Stimulated activated CD8-positive, alpha-beta memory T cell treated with anti-CD3 and anti-CD28 coated beads, Interleukin-7, amount 100 ng/mL, for 1 hour (primary cell): ENCODE results near the gene KRTAP9-9.
"Not testable (repeated sequence)": the region's sequence is repeated elsewhere in the genome, so short reads cannot be mapped to it uniquely, and the experiment has no call there.

Source experiments
- DNase-seq, 2 donors: peaks; one replicate each; pipeline ENCODE4 v3.0.0-alpha.2; 2020; ENCODE audit warnings: low read depth in 2 of 2

The KRTAP9-9 gene

DNA sequence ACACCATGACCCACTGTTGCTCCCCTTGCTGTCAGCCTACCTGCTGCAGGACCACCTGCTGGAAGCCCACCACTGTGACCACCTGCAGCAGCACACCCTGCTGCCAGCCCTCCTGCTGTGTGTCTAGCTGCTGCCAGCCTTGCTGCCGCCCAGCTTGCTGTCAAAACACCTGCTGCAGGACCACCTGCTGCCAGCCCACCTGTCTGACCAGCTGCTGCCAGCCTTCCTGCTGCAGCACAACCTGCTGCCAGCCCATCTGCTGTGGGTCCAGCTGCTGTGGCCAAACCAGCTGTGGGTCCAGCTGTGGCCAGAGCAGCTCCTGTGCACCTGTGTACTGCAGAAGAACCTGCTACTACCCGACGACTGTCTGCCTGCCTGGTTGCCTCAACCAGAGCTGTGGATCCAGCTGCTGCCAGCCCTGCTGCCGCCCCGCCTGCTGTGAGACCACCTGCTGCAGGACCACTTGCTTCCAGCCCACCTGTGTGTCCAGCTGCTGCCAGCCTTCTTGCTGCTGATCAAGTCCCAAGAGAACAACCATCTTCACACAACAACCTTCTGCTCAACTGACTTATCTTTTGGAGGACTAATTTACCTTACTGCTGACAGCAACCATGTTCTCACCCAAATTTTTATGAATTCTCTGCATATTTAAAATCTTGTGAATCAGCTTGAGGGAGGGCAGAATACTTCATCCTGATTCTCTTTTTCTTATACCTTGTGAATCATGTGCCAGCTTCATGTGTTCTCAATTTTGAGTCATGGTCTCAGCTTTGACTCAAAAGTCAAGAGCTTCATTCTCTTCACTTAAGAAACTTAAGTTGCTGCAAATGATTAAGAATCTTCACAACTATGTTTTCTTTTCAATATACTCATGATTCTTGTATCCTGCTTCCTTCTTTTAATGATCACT lies at the start of gene KRTAP9-9:
KRTAP9-9 (plus strand) TSS at position 4 of the 910 bp plus-strand sequence.
- not testable (repeated sequence) for DNase-seq

DNA sequence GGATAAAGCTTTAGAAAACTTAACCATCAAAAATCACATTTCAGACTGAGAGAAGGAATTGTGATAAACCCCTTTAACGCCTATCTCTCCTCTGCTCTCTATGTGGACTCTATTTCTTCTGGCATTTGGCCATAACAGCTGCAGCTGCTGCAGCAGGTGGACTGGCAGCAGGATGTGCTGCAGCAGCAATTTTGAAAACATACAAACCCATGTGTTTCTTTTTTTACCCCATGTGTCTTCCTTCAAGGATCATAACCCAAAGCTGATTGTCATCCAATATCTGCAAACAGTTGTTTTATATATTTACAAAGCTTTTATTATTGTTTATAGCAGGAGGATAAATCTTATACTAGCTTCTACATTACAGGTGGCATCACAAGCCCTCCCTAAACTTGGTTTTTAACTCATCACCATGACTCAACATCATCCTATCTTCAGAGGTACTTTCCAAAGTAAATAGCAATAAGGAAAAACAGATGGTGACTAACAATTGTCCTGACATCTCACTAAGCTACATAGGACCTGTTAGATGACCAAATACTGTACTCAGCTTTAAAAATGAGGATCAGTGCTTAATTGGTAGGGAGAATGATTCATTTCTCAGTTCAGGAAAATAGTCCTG lies 43.2 kb upstream of the KRTAP9-9 start:
- DNase-seq: no peak

DNA sequence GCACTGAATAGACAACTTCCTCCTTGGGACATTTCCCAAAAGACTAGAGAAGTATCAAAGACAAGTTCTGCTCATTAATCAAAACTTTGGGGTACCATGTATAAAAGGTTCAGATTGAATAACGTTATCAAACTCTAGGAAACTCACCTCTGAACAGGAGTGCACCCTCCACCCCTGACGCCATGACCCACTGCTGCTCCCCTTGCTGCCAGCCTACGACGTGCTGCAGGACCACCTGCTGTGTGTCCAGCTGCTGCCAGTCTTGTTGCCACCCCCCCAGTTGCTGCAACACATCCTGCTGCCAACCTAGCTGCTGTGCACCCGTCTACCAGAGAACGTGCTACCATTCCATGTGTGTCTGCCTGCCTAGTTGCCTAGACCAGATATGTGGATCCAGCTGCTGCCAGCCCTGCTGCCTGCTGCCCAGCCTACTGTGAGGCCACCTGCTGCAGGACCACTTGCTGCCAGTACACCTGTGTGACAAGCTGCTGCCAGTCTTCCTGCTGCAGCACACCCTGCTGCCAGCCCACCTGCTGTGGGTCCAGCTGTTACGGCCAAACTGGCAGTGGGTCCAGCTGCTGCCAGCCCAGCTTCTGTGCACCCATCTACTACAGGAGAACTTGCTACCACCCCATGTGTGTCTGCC lies 42.5 kb upstream of the KRTAP9-9 start:
- DNase-seq: no peak

DNA sequence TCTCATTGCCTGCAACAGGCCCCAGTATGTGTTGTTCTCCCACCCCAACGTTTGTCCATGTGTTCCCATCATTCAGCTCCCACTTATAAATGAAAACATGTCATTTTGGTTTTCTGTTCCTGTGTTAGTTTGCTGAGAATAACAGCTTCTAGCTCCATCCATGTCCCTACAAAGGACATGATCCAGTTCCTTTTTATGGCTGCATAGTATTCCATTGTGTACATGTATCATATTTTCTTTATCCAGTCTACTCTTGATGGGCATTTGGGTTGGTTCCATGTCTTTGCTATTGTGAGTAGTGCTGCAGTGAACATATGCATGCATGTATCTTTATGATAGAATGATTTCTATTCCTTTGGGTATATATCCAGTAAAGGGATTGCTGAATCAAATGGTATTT lies 39.5 kb upstream of the KRTAP9-9 start:
- no peak for DNase-seq

DNA sequence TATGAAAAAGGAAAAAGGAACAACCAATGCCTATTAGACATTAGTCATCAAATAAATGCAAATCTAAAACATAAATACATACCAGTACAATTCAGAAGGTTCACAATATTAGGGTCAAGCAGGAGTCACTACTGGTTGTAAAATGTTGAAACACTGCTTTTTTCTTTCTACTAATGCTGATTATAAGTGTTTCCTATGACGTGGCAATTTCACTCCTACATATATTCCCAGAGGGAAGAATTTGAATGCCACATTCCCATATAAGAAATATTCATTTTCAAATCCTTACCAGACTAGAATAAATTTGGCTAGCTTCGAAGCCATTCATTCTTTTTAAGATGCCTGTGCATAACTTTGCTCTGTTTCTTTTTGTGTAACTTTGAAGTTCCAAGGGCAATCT lies 31.4 kb upstream of the KRTAP9-9 start:
- no peak for DNase-seq

DNA sequence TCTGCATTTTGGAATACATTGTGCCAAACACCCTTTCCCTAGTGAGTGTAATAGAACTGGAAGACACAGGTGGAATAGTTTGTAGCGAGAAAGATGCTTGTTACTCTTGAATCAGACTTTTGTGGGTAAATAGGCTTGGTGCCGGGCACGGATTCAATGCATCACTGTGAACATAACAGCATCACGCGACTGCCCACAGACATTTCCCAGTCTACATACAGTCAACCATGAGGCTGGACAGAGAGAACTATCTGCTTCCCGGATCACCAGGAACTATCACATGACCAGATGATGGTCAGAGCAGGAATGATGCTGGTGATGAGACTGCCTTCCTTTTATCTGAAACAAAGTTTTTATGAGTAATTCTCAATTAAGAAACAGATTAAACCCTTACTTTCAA lies 29.1 kb upstream of the KRTAP9-9 start:
- DNase-seq: no peak

DNA sequence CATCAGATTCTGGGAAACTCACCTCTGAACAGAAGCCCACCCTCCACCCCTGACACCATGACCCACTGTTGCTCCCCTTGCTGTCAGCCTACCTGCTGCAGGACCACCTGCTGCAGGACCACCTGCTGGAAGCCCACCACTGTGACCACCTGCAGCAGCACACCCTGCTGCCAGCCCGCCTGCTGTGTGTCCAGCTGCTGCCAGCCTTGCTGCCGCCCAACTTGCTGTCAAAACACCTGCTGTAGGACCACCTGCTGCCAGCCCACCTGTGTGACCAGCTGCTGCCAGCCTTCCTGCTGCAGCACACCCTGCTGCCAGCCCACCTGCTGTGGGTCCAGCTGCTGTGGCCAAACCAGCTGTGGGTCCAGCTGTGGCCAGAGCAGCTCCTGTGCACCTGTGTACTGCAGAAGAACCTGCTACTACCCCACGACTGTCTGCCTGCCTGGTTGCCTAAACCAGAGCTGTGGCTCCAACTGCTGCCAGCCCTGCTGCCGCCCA lies 28.5 kb upstream of the KRTAP9-9 start, which contains the start of gene KRTAP9-2:
KRTAP9-2 (plus strand) TSS at position 51 of the 498 bp plus-strand sequence; CDS start at position 58, 7 bp downstream.
- not testable (repeated sequence) for DNase-seq

DNA sequence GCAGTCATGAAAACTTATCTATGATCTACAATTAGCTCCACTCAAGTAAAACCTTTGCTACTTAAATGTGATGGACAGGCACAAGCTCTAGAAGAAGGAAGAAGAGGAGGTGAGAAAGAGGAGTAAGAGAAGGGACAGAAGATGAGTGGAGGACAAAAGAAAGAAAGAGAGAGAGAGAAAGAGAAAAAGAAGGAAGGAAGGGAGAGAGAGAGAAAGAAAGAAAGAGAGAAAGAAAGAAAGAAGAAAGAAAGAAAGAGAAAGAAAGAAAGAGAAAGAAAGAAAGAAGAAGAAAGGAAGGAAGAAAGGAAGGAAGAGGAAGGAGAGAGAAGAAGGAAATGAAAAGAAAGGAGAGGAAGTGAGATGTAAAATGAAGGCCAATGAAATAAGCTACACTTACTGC lies 25.1 kb upstream of the KRTAP9-9 start:
- no peak for DNase-seq

DNA sequence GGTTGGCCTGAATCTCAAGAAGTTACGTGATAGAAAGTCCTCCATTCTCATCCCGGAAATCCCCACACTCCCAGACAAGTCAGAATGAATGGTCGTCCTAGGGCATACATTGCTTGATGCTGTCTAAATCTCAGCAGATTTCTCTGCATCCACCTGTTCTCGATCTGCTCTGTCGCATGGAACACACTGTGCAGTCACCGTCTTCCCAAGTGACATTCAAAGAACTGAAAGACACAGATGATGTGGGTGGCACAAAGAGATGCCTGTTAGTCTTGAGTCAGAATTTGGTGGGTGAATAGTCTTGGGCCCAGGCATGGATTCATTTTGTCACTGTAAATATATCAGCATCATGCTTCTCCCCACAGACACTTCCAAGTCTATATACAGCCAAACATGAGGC lies 23.5 kb upstream of the KRTAP9-9 start:
- DNase-seq: no peak

DNA sequence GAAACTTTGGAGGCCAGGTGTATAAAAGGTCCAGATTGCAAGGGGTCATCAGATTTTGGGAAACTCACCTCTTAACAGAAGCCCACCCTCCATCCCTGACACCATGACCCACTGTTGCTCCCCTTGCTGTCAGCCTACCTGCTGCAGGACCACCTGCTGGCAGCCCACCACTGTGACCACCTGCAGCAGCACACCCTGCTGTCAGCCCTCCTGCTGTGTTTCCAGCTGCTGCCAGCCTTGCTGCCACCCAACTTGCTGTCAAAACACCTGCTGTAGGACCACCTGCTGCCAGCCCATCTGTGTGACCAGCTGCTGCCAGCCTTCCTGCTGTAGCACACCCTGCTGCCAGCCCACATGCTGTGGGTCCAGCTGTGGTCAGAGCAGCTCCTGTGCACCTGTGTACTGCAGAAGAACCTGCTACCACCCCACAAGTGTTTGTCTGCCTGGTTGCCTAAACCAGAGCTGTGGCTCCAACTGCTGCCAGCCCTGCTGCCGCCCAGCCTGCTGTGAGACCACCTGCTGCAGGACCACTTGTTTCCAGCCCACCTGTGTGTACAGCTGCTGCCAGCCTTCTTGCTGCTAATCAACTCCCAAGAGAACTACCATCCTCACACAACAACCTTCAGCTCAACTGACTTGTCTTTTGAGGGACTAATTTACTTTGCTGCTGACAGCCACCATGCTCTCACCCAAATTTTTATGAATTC lies 22.6 kb upstream of the KRTAP9-9 start, which contains the start of gene KRTAP9-3:
KRTAP9-3 (plus strand) TSS at position 51 of the 707 bp plus-strand sequence; CDS start at position 104, 53 bp downstream.
- not testable (repeated sequence) for DNase-seq

DNA sequence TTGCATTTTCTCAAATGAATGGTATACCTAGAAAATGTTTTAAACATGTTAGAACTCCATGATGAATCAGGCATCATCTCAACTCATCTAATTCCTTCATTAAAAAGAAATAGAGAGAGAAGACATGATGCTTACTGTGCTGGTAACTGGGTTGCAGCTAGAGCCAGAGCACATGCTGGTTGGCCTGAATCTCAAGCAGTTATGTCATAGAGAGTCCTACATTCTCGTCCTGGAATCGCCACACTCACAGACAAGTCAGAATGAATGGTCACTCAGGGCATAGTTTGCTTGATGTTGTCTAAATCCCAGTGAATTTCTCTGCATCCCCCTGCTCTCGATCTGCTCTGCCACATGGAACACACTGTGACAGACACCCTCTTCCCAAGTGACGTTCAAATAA lies 18.1 kb upstream of the KRTAP9-9 start:
- DNase-seq: not testable (repeated sequence)

DNA sequence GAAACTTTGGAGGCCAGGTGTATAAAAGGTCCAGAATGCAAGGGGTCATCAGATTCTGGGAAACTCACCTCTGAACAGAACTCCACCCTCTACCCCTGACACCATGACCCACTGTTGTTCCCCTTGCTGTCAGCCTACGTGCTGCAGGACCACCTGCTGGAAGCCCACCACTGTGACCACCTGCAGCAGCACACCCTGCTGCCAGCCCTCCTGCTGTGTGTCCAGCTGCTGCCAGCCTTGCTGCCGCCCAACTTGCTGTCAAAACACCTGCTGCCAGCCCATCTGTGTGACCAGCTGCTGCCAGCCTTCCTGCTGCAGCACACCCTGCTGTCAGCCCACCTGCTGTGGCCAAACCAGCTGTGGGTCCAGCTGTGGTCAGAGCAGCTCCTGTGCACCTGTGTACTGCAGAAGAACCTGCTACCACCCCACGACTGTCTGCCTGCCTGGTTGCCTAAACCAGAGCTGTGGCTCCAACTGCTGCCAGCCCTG lies 17.2 kb upstream of the KRTAP9-9 start, which contains the start of gene KRTAP9-8:
KRTAP9-8 (plus strand) TSS at position 51 of the 489 bp plus-strand sequence; CDS start at position 104, 53 bp downstream.
- not testable (repeated sequence) for DNase-seq

DNA sequence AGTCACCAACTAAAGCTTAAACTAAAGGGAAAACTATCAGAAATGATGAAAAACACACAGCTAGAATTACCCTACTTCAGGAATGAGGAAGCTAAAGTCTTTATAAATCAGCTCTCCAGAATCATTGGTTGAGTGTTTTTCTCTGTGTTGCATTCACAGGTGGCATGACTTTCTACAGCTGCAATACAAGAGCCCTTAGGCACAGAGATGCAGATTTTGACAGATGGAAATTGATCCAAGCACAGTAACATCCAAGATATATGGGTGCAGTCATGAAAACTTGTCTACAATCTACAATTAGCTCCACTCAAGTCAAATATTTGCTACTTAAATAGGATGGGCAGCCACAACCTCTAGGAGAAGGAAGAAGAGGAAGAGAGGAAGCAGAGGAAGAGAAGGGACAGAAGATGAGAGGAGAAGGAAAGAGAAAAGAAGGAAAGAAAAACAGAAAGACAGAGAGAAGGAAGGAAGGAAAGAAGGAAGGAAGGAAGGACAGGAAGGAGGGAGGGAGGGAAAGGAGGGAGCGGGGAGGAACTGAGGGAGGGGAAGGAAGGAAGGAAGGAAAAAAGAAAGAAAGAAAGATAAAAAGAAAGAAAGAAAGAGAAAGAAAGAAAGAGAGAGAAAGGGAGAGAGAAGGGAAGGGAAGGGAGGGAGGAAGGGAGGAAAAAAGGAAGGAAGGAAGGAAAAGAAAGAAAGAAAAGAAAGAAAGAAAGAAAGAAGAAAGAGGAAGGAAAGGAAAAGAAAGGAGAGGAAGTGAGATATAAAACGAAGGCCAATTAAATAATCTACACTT lies 8.0 kb upstream of the KRTAP9-9 start:
- DNase-seq: not testable (repeated sequence)

DNA sequence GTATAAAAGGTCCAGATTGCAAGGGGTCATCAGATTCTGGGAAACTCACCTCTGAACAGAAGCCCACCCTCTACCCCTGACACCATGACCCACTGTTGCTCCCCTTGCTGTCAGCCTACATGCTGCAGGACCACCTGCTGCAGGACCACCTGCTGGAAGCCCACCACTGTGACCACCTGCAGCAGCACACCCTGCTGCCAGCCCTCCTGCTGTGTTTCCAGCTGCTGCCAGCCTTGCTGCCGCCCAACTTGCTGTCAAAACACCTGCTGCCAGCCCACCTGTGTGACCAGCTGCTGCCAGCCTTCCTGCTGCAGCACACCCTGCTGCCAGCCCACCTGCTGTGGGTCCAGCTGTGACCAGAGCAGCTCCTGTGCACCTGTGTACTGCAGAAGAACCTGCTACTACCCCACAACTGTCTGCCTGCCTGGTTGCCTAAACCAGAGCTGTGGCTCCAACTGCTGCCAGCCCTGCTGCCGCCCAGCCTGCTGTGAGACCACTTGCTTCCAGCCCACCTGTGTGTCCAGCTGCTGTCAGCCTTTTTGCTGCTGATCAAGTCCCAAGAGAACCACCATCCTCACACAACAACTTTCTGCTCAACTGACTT lies 5.4 kb upstream of the KRTAP9-9 start, which contains the start of gene KRTAP9-4:
KRTAP9-4 (plus strand) TSS at position 51 of the 604 bp plus-strand sequence; CDS start at position 85, 34 bp downstream.
- DNase-seq: not testable (repeated sequence)

DNA sequence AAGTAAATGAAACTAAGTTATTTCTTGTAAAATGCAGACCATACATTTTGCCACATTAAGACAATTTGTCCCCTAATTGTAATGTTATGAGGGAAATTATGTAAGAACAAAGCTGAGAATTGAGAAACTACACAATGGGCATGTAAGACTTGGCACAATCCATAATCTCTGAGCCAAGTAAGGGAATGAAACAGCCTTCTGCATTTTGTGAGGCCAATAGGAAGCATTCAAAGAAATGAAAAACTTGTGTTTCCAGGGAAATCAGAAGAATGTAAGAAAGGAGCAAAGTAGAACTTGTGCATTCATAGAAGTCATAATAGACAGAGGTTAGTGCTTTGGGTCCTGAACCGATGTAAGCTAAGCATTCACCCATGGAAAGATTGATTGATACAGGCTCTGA lies 3.9 kb upstream of the KRTAP9-9 start:
- no peak for DNase-seq

DNA sequence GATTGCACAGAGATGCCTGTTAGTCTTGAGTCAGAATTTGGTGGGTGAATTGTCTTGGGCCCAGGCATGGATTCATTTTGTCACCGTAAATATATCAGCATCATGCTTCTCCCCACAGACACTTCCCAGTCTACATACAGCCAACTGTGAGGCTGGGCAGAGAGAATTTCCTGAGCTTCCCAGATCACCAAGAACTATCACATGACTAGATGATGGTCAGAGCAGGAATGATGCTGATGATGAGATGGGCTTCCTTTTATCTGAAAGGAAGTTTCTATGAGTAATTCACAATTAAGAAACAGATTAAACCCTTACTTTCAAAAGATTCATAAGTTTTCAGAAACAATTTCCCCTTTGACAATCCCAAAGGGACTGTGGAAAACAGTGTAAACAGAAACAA lies 323 bp upstream of the KRTAP9-9 start:
- DNase-seq: no peak

DNA sequence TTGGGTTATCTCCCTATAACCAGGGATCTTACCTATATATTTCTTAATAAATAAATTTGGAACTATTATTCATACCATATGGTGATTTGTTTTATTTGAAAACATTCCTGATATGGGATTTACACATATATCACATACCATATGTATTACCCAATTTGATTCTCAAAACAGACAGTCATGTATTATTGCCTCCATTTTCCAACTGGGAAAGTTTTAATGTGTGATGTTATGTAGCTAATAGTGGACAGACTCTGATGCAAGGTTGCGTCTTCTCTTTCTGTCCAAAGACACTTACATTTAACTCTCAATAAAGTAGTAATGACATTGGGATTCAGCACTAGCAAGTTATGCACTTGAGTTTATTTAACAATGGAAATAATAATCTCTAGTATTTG lies 1.1 kb downstream of the KRTAP9-9 start:
- DNase-seq: no peak

DNA sequence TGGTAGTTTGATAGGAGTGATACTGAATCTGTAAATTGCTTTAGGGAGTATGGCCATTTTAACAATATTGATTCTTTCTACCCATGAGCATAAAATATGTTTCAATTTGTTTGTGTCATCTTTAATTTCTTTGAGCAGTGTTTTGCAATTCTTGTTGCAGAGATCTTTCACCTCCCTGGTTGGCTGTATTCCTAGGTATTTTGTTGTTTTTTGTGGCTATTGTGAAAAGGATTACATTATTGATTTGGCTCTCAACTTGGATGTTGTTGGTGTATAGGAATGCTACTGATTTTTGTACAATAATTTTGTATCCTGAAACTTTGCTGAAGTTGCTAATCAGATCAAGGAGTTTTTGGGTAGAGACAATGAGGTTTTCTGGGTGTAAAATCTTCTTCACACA lies 3.2 kb downstream of the KRTAP9-9 start:
- DNase-seq: no peak

DNA sequence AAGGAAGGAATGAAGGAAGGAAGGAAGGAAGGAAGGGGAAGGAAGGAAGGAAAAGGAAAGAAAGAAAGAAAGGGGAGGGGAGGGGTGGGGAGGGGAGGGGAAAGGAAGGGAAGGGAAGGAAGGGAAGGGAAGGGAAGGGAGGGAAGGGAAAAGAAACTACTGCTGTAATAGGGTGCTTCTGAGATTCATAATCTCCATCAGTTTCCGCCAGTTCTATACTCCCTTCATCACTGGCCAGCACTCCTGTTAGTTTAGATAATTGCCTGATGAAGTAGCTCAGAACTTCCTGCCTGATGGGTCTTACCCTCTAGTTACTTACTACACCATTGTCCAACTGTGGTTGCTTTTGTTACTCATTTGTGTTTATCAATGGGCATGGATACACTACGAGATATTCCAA lies 8.0 kb downstream of the KRTAP9-9 start:
- no peak for DNase-seq

DNA sequence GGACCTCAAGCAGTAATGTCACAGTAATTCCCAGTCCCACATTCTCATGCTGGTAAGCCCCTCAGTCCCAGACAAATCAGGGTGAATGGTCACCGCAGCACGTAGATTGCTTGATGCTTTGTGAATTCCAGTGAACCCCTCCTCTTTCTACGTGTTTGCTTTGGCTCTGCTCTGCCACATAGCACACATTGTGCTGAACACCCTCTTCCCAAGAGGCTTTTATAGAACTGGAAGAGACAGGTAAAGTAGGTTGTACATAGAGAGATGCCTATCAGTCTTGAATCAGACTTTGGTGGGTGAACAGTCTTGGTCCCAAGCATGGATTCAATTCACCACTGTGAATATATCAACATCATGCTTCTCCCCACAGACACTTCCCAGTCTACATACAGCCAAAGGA lies 9.4 kb downstream of the KRTAP9-9 start:
- no peak for DNase-seq
